T1000 (cell line): ENCODE data around the gene PDGFRA.
A peak's percentile ranks its signal among the peaks of the same experiment; 100 is the strongest.
"Not testable (repeated sequence)": the region's sequence is repeated elsewhere in the genome, so short reads cannot be mapped to it uniquely, and the experiment has no call there.

Source experiments
- DNase-seq: peaks from one replicate; lab custom pipeline; 2025; ENCODE audit warnings: mixed read lengths; lab: John Stamatoyannopoulos, UW

Gene PDGFRA

DNA sequence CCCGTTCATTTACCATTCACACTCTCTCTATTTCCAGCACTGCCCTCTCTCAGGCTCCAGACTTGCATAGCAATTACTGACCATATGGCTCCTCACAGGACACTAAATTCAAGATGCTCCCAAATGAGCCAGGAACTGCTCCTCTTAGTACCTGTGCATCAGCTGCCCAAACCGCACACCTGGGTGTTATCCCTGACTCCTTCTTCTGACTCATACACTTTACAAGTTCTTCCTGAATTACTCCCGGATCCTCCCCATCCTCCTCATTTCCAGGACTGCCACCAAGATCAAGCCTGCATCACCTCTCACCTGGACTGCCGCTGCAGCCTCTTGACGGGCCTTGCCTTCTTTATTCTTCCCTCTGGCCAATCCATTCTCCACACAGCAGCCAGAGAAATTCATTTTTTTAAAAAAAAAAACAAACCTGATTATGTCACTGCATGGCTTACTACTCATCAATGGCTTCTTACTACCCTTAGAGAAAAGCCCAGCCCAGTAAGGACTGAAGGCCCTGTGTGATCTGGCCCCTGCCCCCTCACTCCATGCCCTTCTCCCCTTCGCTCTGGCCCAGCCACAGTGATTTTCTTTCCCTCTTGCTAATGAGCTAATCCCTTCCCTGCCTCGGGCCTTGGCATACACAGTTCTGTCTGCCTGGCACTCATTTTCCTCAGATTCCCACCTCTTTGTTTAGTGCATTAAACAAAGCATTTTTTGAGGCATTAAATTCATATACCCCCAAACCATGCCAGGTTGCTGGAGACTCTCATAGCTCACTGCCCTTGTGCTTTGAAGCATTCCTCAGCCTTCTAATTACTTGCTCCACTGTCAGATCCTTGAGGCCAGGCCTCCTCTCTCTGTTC is 92.0 kb downstream of the PDGFRA start:
- DNase-seq: no peak

DNA sequence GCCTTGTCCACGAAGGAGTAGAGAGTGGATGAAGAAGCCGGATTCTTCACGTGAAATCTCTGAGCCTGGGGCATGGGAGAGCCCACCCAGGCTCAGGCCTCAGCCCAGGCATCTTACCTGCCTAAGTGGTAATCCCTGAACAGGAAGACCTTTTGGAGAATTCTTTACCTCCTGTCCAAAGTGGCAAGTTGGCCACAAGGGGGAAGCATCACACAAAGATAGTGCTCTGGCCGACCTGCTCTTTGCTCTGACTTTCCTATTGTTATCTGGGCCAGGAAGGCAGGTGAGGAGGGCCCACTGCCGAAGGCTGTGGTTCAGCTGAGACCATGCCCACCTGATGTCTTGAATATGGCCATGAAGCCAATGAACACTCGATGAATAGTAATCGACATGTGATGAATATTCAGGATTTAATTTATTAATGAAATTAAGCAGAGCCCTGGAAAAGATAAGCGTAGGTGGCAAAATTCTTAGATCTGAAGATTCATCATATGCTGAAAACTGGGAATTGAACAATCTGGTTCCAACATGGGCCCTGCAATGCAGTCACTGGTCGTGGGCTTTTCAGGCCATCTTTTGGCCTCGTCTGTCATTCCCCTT is 93.8 kb downstream of the PDGFRA start:
- DNase-seq: peak; percentile 50

GRCh38 chr4:54330896-54331295 is 101.8 kb downstream of the PDGFRA start:
- no peak for DNase-seq

GRCh38 chr4:54332542-54332941 is 103.4 kb downstream of the PDGFRA start:
- DNase-seq: no peak

GRCh38 chr4:54333657-54334056 is 104.6 kb downstream of the PDGFRA start:
- DNase-seq: no peak

GRCh38 chr4:54334769-54335168 is 105.7 kb downstream of the PDGFRA start:
- DNase-seq: not testable (repeated sequence)

- DNase-seq: no peak
These were observed 107.9 kb downstream of the PDGFRA start for GRCh38 chr4:54337009-54337408.

DNA sequence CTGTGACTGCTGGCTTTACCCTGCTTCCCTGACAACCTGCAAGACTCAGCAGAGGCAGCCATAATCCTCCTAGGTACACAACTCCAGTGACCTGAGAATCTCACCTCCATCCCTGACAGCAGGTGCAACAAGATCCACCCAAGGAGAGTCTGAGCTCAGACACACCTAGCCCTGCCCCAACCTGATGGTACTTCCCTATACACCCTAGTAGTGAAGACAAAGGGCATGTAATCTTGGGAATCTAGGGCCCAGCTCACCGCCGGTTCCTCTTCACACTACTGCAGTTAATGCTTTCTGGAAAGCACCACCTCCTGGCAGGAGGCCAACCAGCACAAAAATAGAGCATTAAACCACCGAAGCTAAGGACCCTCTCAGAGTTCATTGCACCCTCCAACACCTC is 113.0 kb downstream of the PDGFRA start:
- not testable (repeated sequence) for DNase-seq
